H4 (cell line): ENCODE measurements around the gene KIF12. TPM values are rescaled to one million over a fixed set of nuclear protein-coding genes. Genes with fewer than 3 reads are reported as not detected.

Experiments
- DNase-seq: peaks from one replicate; pipeline ENCODE4 v3.0.0-alpha.2; 2015; ENCODE audit warnings: low spot score
- total RNA-seq: library from RNA; depleted of rRNA; stranded (reverse); fragments of >200 nt; shearing (Covaris generic); gene quantifications from 2 replicates; pipeline ENCODE4 v1.2.3, GENCODE V29; 2014

The KIF12 gene
- total RNA-seq, 1 experiment from 2014 or later = not detected

GRCh38 chr9:114123031-114123977 is 24.2 kb upstream of the KIF12 start:
- no peak for DNase-seq

- no peak for DNase-seq
These were observed 23.3 kb upstream of the KIF12 start for GRCh38 chr9:114122136-114123027.

GRCh38 chr9:114121227-114122135 is 22.4 kb upstream of the KIF12 start:
- no peak for DNase-seq

- no peak for DNase-seq
These were observed 21.3 kb upstream of the KIF12 start for GRCh38 chr9:114120192-114121014.

GRCh38 chr9:114119242-114120191 is 20.4 kb upstream of the KIF12 start:
- DNase-seq = no peak

- DNase-seq = no peak
These were observed 19.1 kb upstream of the KIF12 start for GRCh38 chr9:114117996-114118830.

- no peak for DNase-seq
These were observed 18.5 kb upstream of the KIF12 start for GRCh38 chr9:114117614-114117995.

GRCh38 chr9:114116126-114116747 is 17.1 kb upstream of the KIF12 start:
- DNase-seq = no peak

GRCh38 chr9:114115654-114116125 is 16.6 kb upstream of the KIF12 start:
- DNase-seq = no peak

- DNase-seq = no peak
These were observed 15.3 kb upstream of the KIF12 start for GRCh38 chr9:114114364-114114763.

- DNase-seq = no peak
These were observed 13.9 kb upstream of the KIF12 start for GRCh38 chr9:114112778-114113584.

GRCh38 chr9:114112325-114112724 is 13.2 kb upstream of the KIF12 start:
- DNase-seq = no peak

- no peak for DNase-seq
These were observed 11.1 kb upstream of the KIF12 start for GRCh38 chr9:114110180-114110579.

GRCh38 chr9:114109124-114109523 is 10.0 kb upstream of the KIF12 start:
- no peak for DNase-seq

GRCh38 chr9:114108016-114108833 is 9.1 kb upstream of the KIF12 start:
- peak; percentile 53 for DNase-seq
